NCI-H187 (cell line): Measurements from ENCODE around the gene NGDN.

ENCODE experiments used
- DNase-seq, 2 experiments: peaks; one replicate each; lab custom pipeline; 2025; lab: John Stamatoyannopoulos, UW

NGDN gene

GRCh38 chr14:23478109-23478759 lies 8.7 kb downstream of the NGDN start:
- DNase-seq = peak; percentile 31 to 35

GRCh38 chr14:23481362-23481970 lies 12.0 kb downstream of the NGDN start:
- DNase-seq = no peak

DNA sequence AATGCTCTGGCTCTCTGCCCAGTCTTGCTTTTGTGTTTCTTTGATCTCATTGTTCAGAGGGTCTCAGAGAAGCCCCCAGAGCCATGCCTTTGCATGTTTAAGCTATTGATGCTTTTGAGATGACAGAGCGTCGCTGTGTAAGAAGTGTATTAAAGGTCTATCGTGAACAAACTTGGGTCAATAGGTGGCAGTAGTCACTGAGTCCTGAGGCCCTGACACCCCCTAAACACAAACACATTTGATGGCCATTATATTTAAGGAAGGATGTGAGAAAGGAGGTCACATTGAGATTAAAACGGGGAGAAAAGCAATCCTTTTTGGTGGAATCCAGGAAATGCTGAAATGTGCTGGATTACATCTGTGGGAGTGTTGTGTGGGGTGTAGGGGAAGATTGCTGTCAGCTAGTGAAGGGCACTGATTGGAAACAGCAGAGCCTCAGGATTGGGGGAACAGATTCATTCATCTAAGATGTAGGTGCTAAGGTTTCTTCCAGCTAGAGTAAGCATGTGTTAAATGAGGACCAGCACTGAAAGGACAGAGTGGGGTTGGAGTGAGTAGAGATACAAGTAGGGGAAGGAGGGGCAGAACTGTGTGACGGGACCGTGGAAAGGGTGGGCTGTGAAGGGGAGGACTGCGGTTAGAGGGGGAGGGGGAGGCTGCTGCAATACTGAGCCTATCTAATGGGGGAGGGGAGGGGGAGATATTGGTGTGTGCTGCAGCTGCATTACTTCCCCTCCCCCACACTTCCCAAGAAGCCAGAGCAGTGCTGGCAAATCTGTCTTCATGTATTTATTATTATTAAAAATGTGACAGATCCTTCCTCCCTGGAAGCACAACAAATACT lies 12.7 kb downstream of the NGDN start:
- no peak for DNase-seq

GRCh38 chr14:23482823-23483148 lies 13.3 kb downstream of the NGDN start:
- no peak for DNase-seq

DNA sequence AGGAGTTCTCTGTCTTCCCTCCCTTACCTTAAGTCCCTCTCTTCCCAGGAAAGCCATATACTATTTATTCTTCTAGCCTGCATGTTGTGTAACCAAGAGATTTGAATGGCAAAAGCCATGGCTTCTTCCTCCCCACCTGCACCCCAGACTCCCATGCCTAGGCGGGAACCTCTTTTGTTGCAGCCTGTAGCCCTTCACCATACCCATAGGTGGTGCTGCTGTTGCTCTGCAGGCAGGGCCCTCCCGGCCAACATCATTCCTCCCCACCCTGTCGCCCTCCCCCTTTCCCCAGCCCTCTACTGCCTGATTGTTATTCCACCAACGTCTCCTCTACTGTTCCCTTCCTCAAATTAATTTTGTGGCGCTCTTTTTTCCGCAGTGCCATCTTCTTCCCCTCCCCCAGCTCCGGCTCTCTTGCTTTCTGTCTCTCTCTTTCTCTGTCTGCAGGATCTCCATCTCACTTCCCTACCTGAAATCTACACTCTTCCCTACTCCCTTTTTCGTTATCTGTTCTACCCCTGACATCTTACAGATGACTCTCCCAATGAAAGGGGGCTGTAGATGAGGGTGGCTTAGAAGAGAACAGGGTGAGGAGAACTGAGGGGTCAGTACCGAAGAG lies 13.8 kb downstream of the NGDN start:
- no peak for DNase-seq

GRCh38 chr14:23485326-23485725 lies 15.8 kb downstream of the NGDN start:
- DNase-seq = no peak

DNA sequence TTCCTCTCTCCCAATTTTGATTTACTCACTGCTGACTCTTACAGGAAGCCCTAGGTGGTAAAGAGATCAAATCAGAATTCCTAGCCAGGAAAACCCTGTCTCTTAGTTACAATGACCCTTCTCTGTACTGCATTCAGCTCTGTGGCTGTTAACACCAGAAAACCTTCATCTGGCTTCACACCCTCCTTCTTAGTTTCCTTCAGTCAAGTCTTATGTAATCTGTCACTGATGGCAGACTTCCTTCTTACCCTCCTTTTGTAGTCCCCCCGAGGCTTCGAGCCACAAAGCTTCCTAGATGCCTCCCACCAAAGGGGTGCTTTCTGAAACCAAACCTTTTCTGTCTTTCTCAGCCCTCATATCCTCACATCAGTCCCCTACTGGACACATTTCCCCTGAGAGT lies 16.5 kb downstream of the NGDN start:
- no peak for DNase-seq

- DNase-seq = no peak
Observed at GRCh38 chr14:23487216-23487615, 17.7 kb downstream of the NGDN start.

DNA sequence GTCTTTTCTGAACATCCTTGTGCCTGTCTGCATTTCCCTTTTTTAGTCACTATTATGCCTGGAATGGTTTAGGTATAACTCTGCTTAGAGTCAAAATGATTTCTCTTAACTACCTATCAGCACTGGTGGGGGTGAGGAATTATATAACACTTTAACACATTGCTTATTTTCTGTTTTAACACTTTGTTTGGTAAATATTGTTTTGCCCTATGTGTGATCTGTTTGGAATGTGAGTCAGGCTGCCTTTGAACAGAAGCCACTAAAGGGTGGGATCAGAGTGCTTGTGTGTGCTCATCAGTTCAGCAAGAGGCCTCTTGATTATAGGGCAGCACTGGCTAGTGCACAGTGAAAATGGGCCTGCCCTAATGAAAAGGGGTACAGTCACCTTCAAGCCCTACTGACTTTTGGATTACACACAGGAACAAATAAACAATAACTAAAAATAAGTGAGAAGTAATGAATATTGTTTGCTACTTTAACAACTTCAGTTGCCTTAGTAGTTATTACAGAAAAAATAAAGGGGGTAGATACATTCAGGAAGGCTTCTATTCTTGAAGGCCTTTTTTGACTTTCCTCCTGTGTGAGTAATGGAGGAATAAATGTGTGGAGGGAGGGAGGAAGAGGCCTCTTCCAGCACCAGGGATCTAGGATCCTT lies 23.2 kb downstream of the NGDN start:
- no peak for DNase-seq

DNA sequence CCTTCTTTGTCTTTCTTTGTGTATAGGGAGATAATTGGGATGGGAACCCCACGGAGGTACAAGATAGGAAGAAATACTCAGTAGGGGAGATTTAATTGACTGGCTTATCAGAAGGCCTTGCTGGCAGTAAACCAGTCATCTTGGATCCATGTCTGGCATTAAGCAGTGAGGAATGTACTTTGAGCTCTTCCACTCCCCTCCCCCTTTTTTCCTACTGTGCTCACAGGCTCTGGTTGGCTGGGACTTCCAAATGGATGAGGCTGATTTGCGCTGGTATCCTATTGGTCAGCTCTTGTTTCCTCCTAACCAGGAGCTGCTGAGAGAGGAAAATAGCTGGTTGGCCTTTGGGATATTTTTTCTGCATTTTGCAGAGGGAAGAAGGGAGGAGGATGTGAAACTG lies 24.7 kb downstream of the NGDN start:
- no peak for DNase-seq

DNA sequence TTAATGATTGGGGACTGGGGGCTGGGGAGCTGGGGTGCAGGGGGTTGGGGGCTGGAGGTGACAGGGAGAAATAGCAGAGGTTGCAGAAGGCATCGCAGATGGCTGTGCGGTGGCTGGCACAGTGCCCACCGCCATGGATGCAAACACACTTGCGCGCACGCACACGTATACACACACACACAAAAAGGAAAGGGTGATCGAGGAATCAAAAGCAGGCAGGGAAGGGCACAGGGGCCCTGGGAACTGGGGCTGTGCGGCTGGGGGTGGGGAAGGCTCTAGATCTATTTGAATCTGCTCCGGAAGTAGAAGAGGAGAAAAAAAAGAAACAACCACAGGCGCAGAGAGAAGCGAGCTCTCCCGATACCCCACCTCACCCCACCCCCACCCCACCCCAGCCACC lies 42.7 kb downstream of the NGDN start:
- DNase-seq = no peak

GRCh38 chr14:23513005-23513817 lies 43.7 kb downstream of the NGDN start:
- no peak for DNase-seq

DNA sequence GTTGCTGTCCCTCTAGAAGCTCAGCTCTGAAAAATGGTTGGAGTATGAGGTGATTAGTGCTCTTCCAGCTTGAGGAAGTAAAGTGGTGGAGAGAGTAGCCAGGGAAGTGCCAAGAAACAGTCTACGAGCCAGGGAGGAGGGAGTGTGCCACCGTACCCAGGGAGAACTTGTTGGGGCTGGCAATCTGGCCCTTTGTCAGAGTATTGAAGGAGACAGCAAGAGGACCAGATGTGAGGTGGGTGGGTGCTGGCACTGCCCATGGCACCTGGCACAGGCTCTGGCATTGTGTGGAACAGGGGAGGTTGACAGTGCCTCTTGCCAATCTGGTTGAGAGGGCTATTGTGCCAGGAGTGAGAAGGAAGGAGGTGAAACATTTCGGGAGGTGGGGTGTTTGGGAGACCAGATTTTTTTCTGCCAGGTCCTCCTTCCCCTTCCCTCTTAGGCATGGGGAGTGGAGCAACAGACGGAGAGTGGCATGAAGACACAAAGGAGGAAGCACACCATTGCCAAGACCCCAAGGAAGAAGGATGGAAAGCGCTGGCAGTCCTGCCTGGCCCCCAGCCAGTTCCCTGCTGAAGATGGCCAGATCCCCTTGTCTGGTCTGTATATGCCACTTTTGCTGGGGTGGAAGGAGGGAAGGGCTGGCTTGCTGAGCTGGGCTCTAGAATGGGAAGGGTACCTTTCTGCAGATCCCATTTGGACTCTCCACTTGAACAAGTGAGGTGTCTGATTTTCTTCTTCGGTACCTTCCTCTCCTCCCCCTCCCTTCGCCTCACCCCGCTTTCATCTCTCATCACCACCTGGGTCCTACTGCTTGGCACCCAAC lies 44.5 kb downstream of the NGDN start:
- no peak for DNase-seq

DNA sequence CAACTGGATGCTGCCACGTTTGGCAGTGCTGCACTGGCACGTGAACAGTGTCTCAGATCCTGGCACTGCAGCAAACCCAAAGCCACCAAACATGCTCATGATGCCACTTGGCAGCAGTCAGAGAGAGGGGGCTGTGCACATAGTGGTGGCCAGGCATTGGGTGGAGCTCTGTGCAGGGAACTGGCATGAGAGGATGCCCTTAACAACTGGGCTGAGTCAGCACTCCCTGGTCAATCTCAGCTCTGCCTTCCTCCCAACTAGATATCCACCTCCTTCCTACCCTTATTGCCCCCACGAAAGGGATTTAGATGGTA lies 45.1 kb downstream of the NGDN start:
- no peak for DNase-seq

DNA sequence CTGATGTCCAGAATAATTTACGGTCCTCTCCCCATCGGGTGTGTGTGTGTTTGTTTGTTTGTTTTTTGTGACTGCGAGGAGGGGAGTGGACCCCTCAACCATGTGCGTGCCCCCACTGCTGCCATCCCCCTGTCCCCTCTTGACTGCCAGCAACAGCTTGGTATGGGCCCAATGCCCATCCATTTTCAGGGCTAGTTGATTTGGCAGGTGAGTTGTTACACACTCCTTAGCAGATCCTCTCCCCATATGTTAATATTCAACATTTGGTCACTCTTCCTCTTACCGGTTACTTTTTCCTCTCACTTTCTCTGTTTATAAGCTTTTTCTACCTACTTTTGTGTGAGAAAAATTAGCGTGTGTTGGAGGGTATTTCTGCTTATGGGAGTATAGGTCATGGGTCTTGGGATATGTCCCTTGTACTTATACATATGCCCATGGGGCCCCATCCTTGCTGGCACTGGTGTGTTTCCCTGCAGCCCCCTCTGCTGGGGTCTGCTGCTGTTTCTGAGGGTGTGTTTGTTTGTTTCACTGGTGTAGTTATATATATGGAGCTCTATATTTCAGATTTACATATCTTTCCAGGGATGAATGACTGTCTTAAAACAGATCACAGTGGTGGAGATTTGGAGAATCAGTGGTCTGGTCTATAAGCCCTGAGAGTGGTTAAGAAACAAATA lies 48.3 kb downstream of the NGDN start:
- no peak for DNase-seq

DNA sequence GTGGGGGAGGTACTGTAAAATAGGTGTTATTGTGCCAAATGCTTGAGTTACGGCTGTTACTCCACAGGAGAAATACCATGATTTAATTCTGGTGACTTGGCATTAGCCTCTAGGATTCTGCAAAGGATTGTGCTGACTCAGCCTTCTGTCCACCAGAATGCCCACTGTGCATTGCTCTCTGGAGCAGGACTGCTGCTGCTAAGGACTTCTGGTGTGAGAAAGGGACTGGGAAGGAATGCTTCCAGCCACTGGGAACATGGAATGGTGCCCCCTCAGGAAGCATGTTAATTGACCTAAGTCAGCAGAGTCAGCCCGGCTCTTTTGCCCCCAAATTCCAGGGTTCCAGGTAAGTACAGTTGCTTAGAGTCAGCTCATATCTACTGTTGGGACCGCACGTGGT lies 49.2 kb downstream of the NGDN start:
- no peak for DNase-seq

DNA sequence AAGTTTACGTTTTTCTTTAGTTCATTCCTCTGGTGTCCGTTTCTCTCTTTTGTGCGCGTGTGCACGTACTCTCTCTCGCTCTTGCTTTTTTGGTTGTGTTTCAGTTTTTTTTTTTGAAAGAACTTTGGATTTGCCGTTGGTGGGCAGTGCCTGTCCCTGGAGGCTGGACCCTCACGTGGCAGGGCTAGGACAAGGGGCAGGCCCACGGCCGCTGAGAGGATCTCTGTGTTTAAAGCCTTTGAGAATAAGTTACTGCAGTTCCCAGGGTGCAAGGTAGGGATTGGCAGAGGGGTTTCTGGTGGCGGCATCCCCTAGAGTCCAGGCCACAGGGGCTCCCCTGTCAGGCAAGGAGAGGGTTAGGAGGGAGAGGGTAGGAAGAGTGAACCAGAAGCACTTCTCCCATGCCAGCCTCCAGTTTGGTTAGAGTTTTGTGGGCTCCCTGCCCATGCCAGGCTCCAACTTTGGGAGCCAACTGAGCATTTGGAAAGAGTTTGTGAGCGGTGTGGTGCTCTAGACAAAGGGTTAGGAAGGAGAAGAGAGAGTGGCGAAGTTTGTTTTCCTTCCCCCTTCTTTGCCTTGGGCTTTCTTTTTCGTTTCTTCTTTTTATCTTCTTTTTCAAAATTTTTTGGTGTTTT lies 51.5 kb downstream of the NGDN start:
- DNase-seq = no peak

- DNase-seq = no peak
Observed at GRCh38 chr14:23521785-23522640, 52.5 kb downstream of the NGDN start.
